ENCODE measurements around the gene TTBK2.

TTBK2 gene

GRCh38 chr15:42804739-42805138 is 115.8 kb downstream of the TTBK2 start:
- no peak for TF ChIP-seq CTCF (IDR thresholded peaks at IDR 0.05)

GRCh38 chr15:42803436-42803835 is 117.1 kb downstream of the TTBK2 start:
- no peak for TF ChIP-seq CTCF (IDR thresholded peaks at IDR 0.05)

GRCh38 chr15:42802168-42802567 is 118.4 kb downstream of the TTBK2 start:
- no peak for TF ChIP-seq CTCF (IDR thresholded peaks at IDR 0.05)

- no peak for TF ChIP-seq CTCF (IDR thresholded peaks at IDR 0.05)
These were observed 119.7 kb downstream of the TTBK2 start for GRCh38 chr15:42800731-42801474.

- no peak for TF ChIP-seq CTCF (IDR thresholded peaks at IDR 0.05)
These were observed 121.8 kb downstream of the TTBK2 start for GRCh38 chr15:42798802-42799201.

- peak; percentile 43; the same call in 1 of the 2 replicates for TF ChIP-seq CTCF (IDR thresholded peaks at IDR 0.05)
These were observed 123.4 kb downstream of the TTBK2 start for GRCh38 chr15:42796955-42797782.

- TF ChIP-seq CTCF (IDR thresholded peaks at IDR 0.05), result no peak
These were observed 131.9 kb downstream of the TTBK2 start for GRCh38 chr15:42788725-42789124.

Measured in LNCAP (cell line).